ENCODE results near the gene PTGIS.

The PTGIS gene

GRCh38 chr20:49470922-49471321 lies 97.0 kb downstream of the PTGIS start:
- no peak overlapping the region for H3K4me3 ChIP-seq (replicated peaks; ENCODE audit: insufficient read depth, low read length)
- no peak overlapping the region for H3K27ac ChIP-seq (replicated peaks)
- TF ChIP-seq SPI1 (IDR thresholded peaks at IDR 0.05; ENCODE audit: borderline replicate concordance, low read depth) = no peak
- TF ChIP-seq POLR2AphosphoS5 (IDR thresholded peaks at IDR 0.05; ENCODE audit: low read depth) = no peak
- TF ChIP-seq GABPA (IDR thresholded peaks at IDR 0.05; ENCODE audit: low read depth) = no peak
- no peak for TF ChIP-seq REST (IDR thresholded peaks at IDR 0.05; ENCODE audit: insufficient replicate concordance, low read depth)
- TF ChIP-seq, protein P1, sequence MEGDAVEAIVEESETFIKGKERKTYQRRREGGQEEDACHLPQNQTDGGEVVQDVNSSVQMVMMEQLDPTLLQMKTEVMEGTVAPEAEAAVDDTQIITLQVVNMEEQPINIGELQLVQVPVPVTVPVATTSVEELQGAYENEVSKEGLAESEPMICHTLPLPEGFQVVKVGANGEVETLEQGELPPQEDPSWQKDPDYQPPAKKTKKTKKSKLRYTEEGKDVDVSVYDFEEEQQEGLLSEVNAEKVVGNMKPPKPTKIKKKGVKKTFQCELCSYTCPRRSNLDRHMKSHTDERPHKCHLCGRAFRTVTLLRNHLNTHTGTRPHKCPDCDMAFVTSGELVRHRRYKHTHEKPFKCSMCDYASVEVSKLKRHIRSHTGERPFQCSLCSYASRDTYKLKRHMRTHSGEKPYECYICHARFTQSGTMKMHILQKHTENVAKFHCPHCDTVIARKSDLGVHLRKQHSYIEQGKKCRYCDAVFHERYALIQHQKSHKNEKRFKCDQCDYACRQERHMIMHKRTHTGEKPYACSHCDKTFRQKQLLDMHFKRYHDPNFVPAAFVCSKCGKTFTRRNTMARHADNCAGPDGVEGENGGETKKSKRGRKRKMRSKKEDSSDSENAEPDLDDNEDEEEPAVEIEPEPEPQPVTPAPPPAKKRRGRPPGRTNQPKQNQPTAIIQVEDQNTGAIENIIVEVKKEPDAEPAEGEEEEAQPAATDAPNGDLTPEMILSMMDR (IDR thresholded peaks at IDR 0.05; ENCODE audit: insufficient read depth, low read length) = no peak
- no peak for DNase-seq (ENCODE audit: low read depth in 1 of 2, low spot score in 1 of 2)
- H3K27me3 ChIP-seq (ENCODE audit: insufficient read depth, poor library complexity, severe bottlenecking) = peaks cover 3% of the 10 kb centered on the region

- TF ChIP-seq GABPA (IDR thresholded peaks at IDR 0.05; ENCODE audit: low read depth) (no peak), REST (IDR thresholded peaks at IDR 0.05; ENCODE audit: insufficient replicate concordance, low read depth) (no peak), SPI1 (IDR thresholded peaks at IDR 0.05; ENCODE audit: borderline replicate concordance, low read depth) (no peak), POLR2AphosphoS5 (IDR thresholded peaks at IDR 0.05; ENCODE audit: low read depth) (no peak)
- TF ChIP-seq, protein P1 (IDR thresholded peaks at IDR 0.05; ENCODE audit: insufficient read depth, low read length) = no peak
- H3K4me3 ChIP-seq (replicated peaks; ENCODE audit: insufficient read depth, low read length) = no peak overlapping the region
- DNase-seq (ENCODE audit: low read depth in 1 of 2, low spot score in 1 of 2) = no peak
- peaks cover 3% of the 10 kb centered on the region for H3K27me3 ChIP-seq (ENCODE audit: insufficient read depth, poor library complexity, severe bottlenecking)
- H3K27ac ChIP-seq (replicated peaks) = no peak overlapping the region
Measured at GRCh38 chr20:49469060-49469459, 98.9 kb downstream of the PTGIS start.

GRCh38 chr20:49468412-49468811 lies 99.5 kb downstream of the PTGIS start:
- no peak overlapping the region for H3K4me3 ChIP-seq (replicated peaks; ENCODE audit: insufficient read depth, low read length)
- H3K27ac ChIP-seq (replicated peaks) = no peak overlapping the region
- TF ChIP-seq, protein P1 (IDR thresholded peaks at IDR 0.05; ENCODE audit: insufficient read depth, low read length) = no peak
- no peak for TF ChIP-seq GABPA (IDR thresholded peaks at IDR 0.05; ENCODE audit: low read depth)
- no peak for TF ChIP-seq SPI1 (IDR thresholded peaks at IDR 0.05; ENCODE audit: borderline replicate concordance, low read depth)
- TF ChIP-seq POLR2AphosphoS5 (IDR thresholded peaks at IDR 0.05; ENCODE audit: low read depth) = no peak
- TF ChIP-seq REST (IDR thresholded peaks at IDR 0.05; ENCODE audit: insufficient replicate concordance, low read depth) = no peak
- H3K27me3 ChIP-seq (ENCODE audit: insufficient read depth, poor library complexity, severe bottlenecking) = peaks cover 4% of the 10 kb centered on the region
- DNase-seq (ENCODE audit: low read depth in 1 of 2, low spot score in 1 of 2) = no peak
